ENCODE data around the gene AHDC1. TPM values are rescaled to one million over a fixed set of nuclear protein-coding genes. Genes with fewer than 3 reads are reported as not detected.

AHDC1 gene
- total RNA-seq, 1 donor = 14.6 TPM

DNA sequence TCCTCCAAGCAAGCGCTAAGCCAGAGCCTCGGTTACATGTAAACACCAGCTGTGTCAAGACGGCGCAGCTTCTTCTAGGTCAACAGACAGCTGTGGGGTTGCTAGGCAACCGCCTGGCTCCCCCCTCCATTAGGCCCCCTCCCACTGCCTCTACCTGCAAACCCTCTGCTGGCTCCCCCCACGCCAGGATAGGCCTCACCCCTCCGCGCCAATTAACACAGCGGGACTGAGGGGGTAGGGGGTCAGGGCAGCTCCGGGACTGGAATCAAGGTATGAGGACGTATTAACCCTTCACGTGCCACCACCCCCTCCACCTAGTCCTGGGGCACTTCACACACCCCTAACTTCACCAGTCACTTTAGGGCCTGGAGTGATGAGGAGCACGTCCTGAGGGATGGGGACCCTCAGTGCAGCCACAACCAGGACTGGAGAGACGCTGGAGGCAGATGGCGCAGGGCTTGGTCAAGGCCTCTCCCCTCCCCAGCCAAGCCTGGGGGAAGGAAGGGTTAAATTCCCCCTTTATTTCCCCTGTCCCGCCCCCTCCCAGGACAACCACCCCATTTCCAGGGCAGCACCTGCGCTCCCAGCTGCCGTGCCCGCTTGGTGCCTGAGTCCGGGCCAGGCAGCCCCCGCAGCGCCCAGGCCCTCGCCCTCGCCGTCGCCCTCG is 76.6 kb downstream of the AHDC1 start:
- no peak overlapping the region for H3K4me3 ChIP-seq (ENCODE audit: low read depth, low read length)
- DNase-seq (ENCODE audit: low read depth) = no peak
- TF ChIP-seq, protein P1, sequence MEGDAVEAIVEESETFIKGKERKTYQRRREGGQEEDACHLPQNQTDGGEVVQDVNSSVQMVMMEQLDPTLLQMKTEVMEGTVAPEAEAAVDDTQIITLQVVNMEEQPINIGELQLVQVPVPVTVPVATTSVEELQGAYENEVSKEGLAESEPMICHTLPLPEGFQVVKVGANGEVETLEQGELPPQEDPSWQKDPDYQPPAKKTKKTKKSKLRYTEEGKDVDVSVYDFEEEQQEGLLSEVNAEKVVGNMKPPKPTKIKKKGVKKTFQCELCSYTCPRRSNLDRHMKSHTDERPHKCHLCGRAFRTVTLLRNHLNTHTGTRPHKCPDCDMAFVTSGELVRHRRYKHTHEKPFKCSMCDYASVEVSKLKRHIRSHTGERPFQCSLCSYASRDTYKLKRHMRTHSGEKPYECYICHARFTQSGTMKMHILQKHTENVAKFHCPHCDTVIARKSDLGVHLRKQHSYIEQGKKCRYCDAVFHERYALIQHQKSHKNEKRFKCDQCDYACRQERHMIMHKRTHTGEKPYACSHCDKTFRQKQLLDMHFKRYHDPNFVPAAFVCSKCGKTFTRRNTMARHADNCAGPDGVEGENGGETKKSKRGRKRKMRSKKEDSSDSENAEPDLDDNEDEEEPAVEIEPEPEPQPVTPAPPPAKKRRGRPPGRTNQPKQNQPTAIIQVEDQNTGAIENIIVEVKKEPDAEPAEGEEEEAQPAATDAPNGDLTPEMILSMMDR (IDR thresholded peaks at IDR 0.05; ENCODE audit: insufficient read depth, low read length) = no peak

DNA sequence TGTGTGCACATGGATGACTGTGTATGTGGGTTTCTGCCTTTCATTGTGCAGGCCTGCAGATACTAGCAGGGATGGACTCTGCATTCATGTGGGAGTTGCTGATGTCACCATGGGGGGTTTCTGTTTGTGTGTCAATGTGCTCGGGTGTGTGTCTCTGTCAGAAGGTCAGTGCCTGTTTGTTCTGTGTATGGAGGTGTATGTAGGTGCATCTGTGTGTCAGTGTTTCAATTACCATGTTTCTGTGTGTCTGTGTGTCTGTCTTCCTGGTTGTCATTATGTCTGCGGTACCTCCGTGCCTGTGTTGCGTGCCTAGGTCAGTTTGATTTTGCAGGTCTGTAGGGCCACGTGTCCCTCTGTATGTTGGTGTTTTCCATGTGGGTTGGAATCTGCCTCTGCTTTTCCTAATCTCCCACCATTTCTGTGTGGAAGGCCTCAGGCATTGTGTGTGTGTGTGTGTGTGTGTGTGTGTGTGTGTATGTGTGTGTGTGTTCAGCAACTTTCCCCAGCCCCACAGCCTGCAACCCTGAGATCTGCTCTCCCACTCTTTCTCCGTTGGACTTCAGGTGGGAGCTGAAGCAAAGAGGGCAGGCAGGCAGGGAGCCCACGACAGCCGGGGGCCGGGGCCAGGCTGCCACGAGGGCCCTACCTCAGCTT is 77.2 kb downstream of the AHDC1 start:
- TF ChIP-seq, protein P1 (IDR thresholded peaks at IDR 0.05; ENCODE audit: insufficient read depth, low read length) = no peak
- H3K4me3 ChIP-seq (ENCODE audit: low read depth, low read length) = no peak overlapping the region
- no peak for DNase-seq (ENCODE audit: low read depth)

DNA sequence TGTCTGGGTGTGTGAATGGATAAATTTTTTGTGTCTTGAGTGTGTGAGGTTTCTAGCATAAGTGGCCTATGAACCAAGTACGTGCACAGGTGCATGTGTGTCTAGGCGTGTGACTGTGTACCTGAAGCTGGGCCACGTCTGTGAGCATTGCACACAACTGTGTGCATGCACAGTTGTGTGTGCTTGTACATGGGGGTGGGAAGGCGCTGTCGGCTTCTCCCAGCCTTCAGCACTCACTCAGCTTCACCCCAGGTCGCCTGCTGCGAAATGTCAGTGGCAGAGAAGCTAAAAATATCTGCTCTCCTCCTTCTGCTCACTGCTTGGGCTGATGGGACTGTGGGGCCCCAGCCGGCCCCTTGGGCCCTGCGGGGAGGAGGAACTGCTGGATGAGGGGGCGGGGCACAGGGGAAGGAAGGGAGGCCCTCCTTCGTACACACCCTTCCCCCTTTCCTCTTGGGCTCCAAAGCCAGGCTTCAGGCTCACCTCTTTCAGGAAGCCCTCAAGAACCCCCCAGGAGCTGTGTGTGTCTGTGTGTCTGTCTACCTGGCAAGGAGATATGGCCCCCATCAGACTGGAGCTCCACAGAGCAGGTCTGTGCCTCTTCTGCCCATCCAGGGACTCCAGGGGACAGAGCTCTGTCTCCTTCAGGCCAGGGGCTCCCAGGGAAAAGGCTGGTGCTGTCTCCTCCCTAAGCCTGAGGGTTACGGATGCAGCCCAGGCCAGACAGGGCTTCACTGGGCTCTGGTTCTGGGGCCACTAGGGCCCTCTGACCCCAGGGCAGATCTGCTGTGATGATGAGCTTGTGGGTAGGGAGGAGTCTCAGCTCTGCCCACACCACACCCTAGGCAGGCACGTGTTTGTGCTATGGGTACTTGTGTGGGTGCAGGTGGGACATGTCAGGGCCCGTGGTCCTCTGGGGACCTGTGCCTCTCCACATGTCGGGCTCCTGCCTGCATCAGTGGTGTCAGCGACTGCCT is 78.4 kb downstream of the AHDC1 start:
- peak; percentile 52 for DNase-seq (ENCODE audit: low read depth)
- TF ChIP-seq, protein P1 (IDR thresholded peaks at IDR 0.05; ENCODE audit: insufficient read depth, low read length) = no peak
- H3K4me3 ChIP-seq (ENCODE audit: low read depth, low read length) = no peak overlapping the region

DNA sequence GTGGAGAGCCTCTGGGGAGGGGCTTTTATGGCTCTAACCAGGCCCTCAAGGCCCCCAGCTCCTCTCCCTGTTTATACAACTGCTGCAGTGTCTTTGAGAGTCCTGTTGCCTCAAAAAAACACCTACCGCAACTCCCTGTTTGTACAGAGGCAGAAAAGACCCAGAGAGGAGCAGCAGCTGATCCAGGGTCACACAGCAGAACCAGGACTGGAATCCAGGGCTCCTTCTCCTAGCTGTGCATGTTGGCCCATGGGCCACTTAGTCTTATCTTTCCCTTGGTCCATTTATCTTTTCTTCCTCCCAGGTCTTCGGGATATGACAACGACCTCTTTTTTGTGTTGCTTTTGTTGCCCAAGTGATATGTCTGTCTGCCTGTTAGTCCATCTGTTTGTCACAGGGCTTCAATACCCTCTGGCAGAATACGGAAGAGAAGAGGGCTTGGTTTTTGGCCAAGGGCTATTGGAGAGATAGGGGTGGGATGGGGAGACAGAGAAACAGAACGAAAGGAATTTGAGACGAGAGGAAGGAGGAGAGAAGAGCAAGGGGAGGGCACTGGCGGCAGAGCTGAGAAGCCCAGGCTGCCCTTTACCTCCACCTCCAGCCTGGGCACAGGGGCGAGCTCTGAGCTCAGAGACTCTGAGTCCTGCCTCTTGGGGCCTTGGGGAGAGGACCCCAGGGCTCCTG is 80.5 kb downstream of the AHDC1 start:
- DNase-seq (ENCODE audit: low read depth) = no peak
- H3K4me3 ChIP-seq (ENCODE audit: low read depth, low read length) = no peak overlapping the region
- TF ChIP-seq, protein P1 (IDR thresholded peaks at IDR 0.05; ENCODE audit: insufficient read depth, low read length) = no peak

DNA sequence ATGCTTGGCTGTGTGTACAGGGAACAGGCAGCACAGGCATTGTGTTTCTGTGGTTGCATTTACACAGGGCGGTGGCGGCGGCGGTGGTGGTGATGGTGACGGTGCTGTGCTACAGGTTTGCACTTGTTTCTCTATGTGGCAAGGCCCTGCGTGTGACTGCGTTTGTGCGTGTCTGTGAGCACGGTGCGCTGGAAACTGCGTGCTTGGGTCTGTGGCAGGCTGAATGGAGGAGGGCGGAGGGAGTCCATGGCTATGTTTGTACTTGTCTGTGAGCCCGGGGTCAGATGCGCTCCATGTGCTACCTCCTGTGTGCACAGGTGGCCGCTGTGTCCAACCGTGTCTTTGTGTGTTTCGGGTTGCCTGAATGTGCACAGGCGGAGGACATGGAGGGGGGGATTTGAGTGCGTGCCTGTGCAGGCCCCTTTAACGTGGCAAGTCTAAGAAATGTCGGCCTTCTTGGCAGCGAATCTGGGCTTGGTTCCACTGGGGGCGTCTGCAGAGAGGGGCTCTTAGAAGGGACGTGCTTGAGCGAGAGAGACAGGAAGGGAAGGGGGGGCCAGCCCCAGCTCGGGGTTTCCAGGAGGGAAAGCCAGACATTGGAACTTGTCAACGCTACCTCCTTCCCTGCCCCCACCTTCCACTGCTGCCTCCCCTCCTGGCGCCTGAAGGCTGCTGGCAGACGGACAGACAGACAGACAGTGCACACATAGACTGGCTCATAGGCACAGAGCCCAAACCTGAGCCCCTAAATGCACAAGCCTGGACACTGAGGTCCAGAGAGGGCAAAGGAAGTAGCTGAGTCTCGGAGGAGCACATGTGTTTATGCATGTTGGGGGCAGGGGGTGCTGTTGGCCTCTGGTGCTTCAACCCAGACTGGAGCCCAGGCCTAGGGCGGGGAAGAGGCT is 81.3 kb downstream of the AHDC1 start:
- DNase-seq (ENCODE audit: low read depth) = peak; percentile 51
- TF ChIP-seq, protein P1 (IDR thresholded peaks at IDR 0.05; ENCODE audit: insufficient read depth, low read length) = peak; percentile 38
- H3K4me3 ChIP-seq (ENCODE audit: low read depth, low read length) = peak overlapping the region; percentile 17

Measured in fibroblast of the aortic adventitia (primary cell).